ENCODE data around the gene OIP5.

The OIP5 gene

GRCh38 chr15:41292521-41292920 lies 39.9 kb downstream of the OIP5 start:
- H3K27ac ChIP-seq (ENCODE audit: low read length), result no peak overlapping the region
- peaks cover 16% of the 10 kb centered on the region for H3K4me1 ChIP-seq (ENCODE audit: low read length)
- no peak overlapping the region for H3K4me2 ChIP-seq (ENCODE audit: low read length)
- TF ChIP-seq CTCF (IDR thresholded peaks at IDR 0.05; ENCODE audit: low read depth, low read length), result no peak
- no peak for TF ChIP-seq EZH2phosphoT487 (IDR thresholded peaks at IDR 0.05; ENCODE audit: low read depth)
- peaks cover 13% of the 10 kb centered on the region; the same call in 1 of the 2 replicates for H4K20me1 ChIP-seq (ENCODE audit: insufficient read depth, low read length)
- H3K4me3 ChIP-seq (ENCODE audit: low read length), result no peak overlapping the region
- no peaks in the 10 kb centered on the region for H3K9me3 ChIP-seq (ENCODE audit: insufficient read depth, low read length)
- H3K79me2 ChIP-seq (ENCODE audit: low read length), result peaks cover 55% of the 10 kb centered on the region
- H3K36me3 ChIP-seq (replicated peaks; ENCODE audit: low read depth, low read length), result peaks cover 35% of the 10 kb centered on the region
- no peak overlapping the region for H3K9ac ChIP-seq (ENCODE audit: low read length)
- H2AFZ ChIP-seq (ENCODE audit: low read depth, low read length), result no peak overlapping the region
- H3K27me3 ChIP-seq (ENCODE audit: low read depth, low read length), result no peaks in the 10 kb centered on the region

GRCh38 chr15:41291065-41291631 lies 41.2 kb downstream of the OIP5 start:
- Histone ChIP-seq H3K4me3 (ENCODE audit: low read length) (no peak overlapping the region), H3K4me2 (ENCODE audit: low read length) (peak overlapping the region; percentile 26), H3K27ac (ENCODE audit: low read length) (peak overlapping the region; percentile 52), H2AFZ (ENCODE audit: low read depth, low read length) (no peak overlapping the region), H3K9ac (ENCODE audit: low read length) (no peak overlapping the region), H3K79me2 (ENCODE audit: low read length) (peaks cover 65% of the 10 kb centered on the region), H4K20me1 (ENCODE audit: insufficient read depth, low read length) (peaks cover 12% of the 10 kb centered on the region; the same call in 1 of the 2 replicates), H3K27me3 (ENCODE audit: low read depth, low read length) (no peaks in the 10 kb centered on the region), H3K36me3 (replicated peaks; ENCODE audit: low read depth, low read length) (peaks cover 46% of the 10 kb centered on the region), H3K9me3 (ENCODE audit: insufficient read depth, low read length) (no peaks in the 10 kb centered on the region), H3K4me1 (ENCODE audit: low read length) (peaks cover 16% of the 10 kb centered on the region)
- no peak for TF ChIP-seq CTCF (IDR thresholded peaks at IDR 0.05; ENCODE audit: low read depth, low read length)
- TF ChIP-seq EZH2phosphoT487 (IDR thresholded peaks at IDR 0.05; ENCODE audit: low read depth), result no peak

- no peak overlapping the region for H3K9ac ChIP-seq (ENCODE audit: low read length)
- H3K36me3 ChIP-seq (replicated peaks; ENCODE audit: low read depth, low read length), result peaks cover 52% of the 10 kb centered on the region
- H3K4me3 ChIP-seq (ENCODE audit: low read length), result no peak overlapping the region
- no peak overlapping the region for H3K4me2 ChIP-seq (ENCODE audit: low read length)
- H4K20me1 ChIP-seq (ENCODE audit: insufficient read depth, low read length), result 0 out of 2 replicates have a peak, but pooled peaks cover 4% of the 10 kb centered on the region
- H3K27me3 ChIP-seq (ENCODE audit: low read depth, low read length), result no peaks in the 10 kb centered on the region
- peaks cover 19% of the 10 kb centered on the region for H3K4me1 ChIP-seq (ENCODE audit: low read length)
- H3K9me3 ChIP-seq (ENCODE audit: insufficient read depth, low read length), result no peaks in the 10 kb centered on the region
- no peak for TF ChIP-seq EZH2phosphoT487 (IDR thresholded peaks at IDR 0.05; ENCODE audit: low read depth)
- TF ChIP-seq CTCF (IDR thresholded peaks at IDR 0.05; ENCODE audit: low read depth, low read length), result no peak
- H2AFZ ChIP-seq (ENCODE audit: low read depth, low read length), result no peak overlapping the region
- H3K79me2 ChIP-seq (ENCODE audit: low read length), result peaks cover 69% of the 10 kb centered on the region
- no peak overlapping the region for H3K27ac ChIP-seq (ENCODE audit: low read length)
Observed at GRCh38 chr15:41289953-41290352, 42.4 kb downstream of the OIP5 start.

- Histone ChIP-seq H4K20me1 (ENCODE audit: insufficient read depth, low read length) (0 out of 2 replicates have a peak, but pooled peaks cover 4% of the 10 kb centered on the region), H3K9me3 (ENCODE audit: insufficient read depth, low read length) (no peaks in the 10 kb centered on the region), H3K27me3 (ENCODE audit: low read depth, low read length) (no peaks in the 10 kb centered on the region), H3K79me2 (ENCODE audit: low read length) (peaks cover 70% of the 10 kb centered on the region), H3K4me2 (ENCODE audit: low read length) (no peak overlapping the region), H3K4me3 (ENCODE audit: low read length) (no peak overlapping the region), H2AFZ (ENCODE audit: low read depth, low read length) (no peak overlapping the region), H3K27ac (ENCODE audit: low read length) (no peak overlapping the region), H3K4me1 (ENCODE audit: low read length) (peaks cover 21% of the 10 kb centered on the region), H3K9ac (ENCODE audit: low read length) (no peak overlapping the region), H3K36me3 (replicated peaks; ENCODE audit: low read depth, low read length) (peaks cover 50% of the 10 kb centered on the region)
- TF ChIP-seq EZH2phosphoT487 (IDR thresholded peaks at IDR 0.05; ENCODE audit: low read depth), result no peak
- no peak for TF ChIP-seq CTCF (IDR thresholded peaks at IDR 0.05; ENCODE audit: low read depth, low read length)
Observed at GRCh38 chr15:41288464-41288863, 43.9 kb downstream of the OIP5 start.

Data from OCI-LY3 (cell line).